A673 (cell line): ENCODE measurements around the gene NPC2.

ENCODE experiments used
- CTCF ChIP-seq: fragments of 300-800, 200-600 bp; sonication (generic); conservative IDR thresholded peaks from 2 replicates; pipeline ENCODE4 v1.5.1; 2017; ENCODE audit warnings: low read depth, mild to moderate bottlenecking, antibody characterized with exemption, low read length, moderate library complexity, mixed read lengths
- EZH2 ChIP-seq: fragments of 200-600 bp; sonication (generic); IDR thresholded peaks from 2 replicates; pipeline ENCODE4 v1.6.1; 2017; ENCODE audit warnings: borderline replicate concordance, low read depth, mild to moderate bottlenecking, mixed read lengths, antibody characterized with exemption, low read length; ENCODE audit not compliant: poor library complexity, severe bottlenecking

DNA sequence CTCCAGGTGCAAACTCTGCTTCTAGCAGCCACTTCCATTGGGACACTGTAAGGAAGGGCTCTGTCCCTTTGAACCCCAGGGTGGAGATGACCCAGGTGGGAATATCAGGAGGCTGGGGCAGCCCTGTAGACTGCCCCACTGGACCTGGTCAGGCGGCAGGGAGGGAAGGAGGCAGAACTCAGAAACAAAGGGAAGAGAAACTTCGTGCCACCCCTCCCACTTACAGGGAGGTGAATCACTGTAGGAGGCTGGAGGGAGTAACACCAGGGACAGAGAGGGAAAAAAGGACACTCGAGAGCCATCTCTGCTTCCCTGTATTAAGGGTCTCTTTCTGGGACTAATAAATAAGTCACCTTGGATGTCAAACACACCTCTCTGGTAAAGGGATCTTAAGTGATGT lies 37.9 kb upstream of the NPC2 start:
- no peak for TF ChIP-seq CTCF
- TF ChIP-seq EZH2, result no peak
